ENCODE results near the gene SDK1.
"Not testable (repeated sequence)": the region's sequence is repeated elsewhere in the genome, so short reads cannot be mapped to it uniquely, and the experiment has no call there.

The SDK1 gene

GRCh38 chr7:3540456-3541220 lies 239.6 kb downstream of the SDK1 start:
- no peak for DNase-seq

GRCh38 chr7:3544202-3544601 lies 243.2 kb downstream of the SDK1 start:
- DNase-seq: no peak

GRCh38 chr7:3548815-3549214 lies 247.8 kb downstream of the SDK1 start:
- DNase-seq: no peak

- no peak for DNase-seq
Observed at GRCh38 chr7:3549601-3550000, 248.5 kb downstream of the SDK1 start.

- no peak for DNase-seq
Observed at GRCh38 chr7:3551536-3551935, 250.5 kb downstream of the SDK1 start.

- no peak for DNase-seq
Observed at GRCh38 chr7:3552499-3552898, 251.4 kb downstream of the SDK1 start.

- no peak for DNase-seq
Observed at GRCh38 chr7:3558400-3558799, 257.3 kb downstream of the SDK1 start.

- DNase-seq: no peak
Observed at GRCh38 chr7:3559278-3559677, 258.2 kb downstream of the SDK1 start.

- DNase-seq: no peak
Observed at GRCh38 chr7:3560495-3560894, 259.4 kb downstream of the SDK1 start.

GRCh38 chr7:3561932-3562331 lies 260.9 kb downstream of the SDK1 start:
- DNase-seq: no peak

- no peak for DNase-seq
Observed at GRCh38 chr7:3564231-3564630, 263.2 kb downstream of the SDK1 start.

- no peak for DNase-seq
Observed at GRCh38 chr7:3568516-3568915, 267.5 kb downstream of the SDK1 start.

- DNase-seq: no peak
Observed at GRCh38 chr7:3569643-3570042, 268.6 kb downstream of the SDK1 start.

- DNase-seq: no peak
Observed at GRCh38 chr7:3573151-3573550, 272.1 kb downstream of the SDK1 start.

- no peak for DNase-seq
Observed at GRCh38 chr7:3574386-3574785, 273.3 kb downstream of the SDK1 start.

GRCh38 chr7:3575753-3576531 lies 274.9 kb downstream of the SDK1 start:
- no peak for DNase-seq

- DNase-seq: no peak
Observed at GRCh38 chr7:3578399-3578798, 277.3 kb downstream of the SDK1 start.

- no peak for DNase-seq
Observed at GRCh38 chr7:3579638-3580219, 278.7 kb downstream of the SDK1 start.

GRCh38 chr7:3582145-3582544 lies 281.1 kb downstream of the SDK1 start:
- not testable (repeated sequence) for DNase-seq

- DNase-seq: no peak
Observed at GRCh38 chr7:3585826-3586225, 284.8 kb downstream of the SDK1 start.

GRCh38 chr7:3588341-3588740 lies 287.3 kb downstream of the SDK1 start:
- DNase-seq: no peak

- no peak for DNase-seq
Observed at GRCh38 chr7:3589752-3590151, 288.7 kb downstream of the SDK1 start.

GRCh38 chr7:3591219-3591618 lies 290.2 kb downstream of the SDK1 start:
- DNase-seq: no peak

GRCh38 chr7:3591944-3592343 lies 290.9 kb downstream of the SDK1 start:
- no peak for DNase-seq
